ENCODE measurements around the gene SUMO3.
"Not testable (repeated sequence)": the region's sequence is repeated elsewhere in the genome, so short reads cannot be mapped to it uniquely, and the experiment has no call there.

Gene SUMO3

GRCh38 chr21:44846485-44847260, 28.8 kb upstream of the SUMO3 start:
- DNase-seq: peak; percentile 32

GRCh38 chr21:44846224-44846484, 28.3 kb upstream of the SUMO3 start:
- no peak for DNase-seq

GRCh38 chr21:44845418-44846223, 27.8 kb upstream of the SUMO3 start:
- peak; percentile 54 for DNase-seq

GRCh38 chr21:44844256-44844655, 26.4 kb upstream of the SUMO3 start:
- DNase-seq: no peak

- no peak for DNase-seq
Measured at GRCh38 chr21:44842721-44843445, 25.0 kb upstream of the SUMO3 start.

- DNase-seq: no peak
Measured at GRCh38 chr21:44842087-44842486, 24.2 kb upstream of the SUMO3 start.

GRCh38 chr21:44840771-44841170, 22.9 kb upstream of the SUMO3 start:
- DNase-seq: no peak

- DNase-seq: no peak
Measured at GRCh38 chr21:44838951-44839350, 21.1 kb upstream of the SUMO3 start.

- DNase-seq: no peak
Measured at GRCh38 chr21:44838039-44838895, 20.4 kb upstream of the SUMO3 start.

- no peak for DNase-seq
Measured at GRCh38 chr21:44837537-44837936, 19.7 kb upstream of the SUMO3 start.

- no peak for DNase-seq
Measured at GRCh38 chr21:44836666-44837471, 19.0 kb upstream of the SUMO3 start.

GRCh38 chr21:44836349-44836665, 18.4 kb upstream of the SUMO3 start:
- DNase-seq: no peak

- DNase-seq: no peak
Measured at GRCh38 chr21:44835647-44835973, 17.7 kb upstream of the SUMO3 start.

GRCh38 chr21:44834951-44835646, 17.2 kb upstream of the SUMO3 start:
- no peak for DNase-seq

- DNase-seq: no peak
Measured at GRCh38 chr21:44834231-44834950, 16.5 kb upstream of the SUMO3 start.

- no peak for DNase-seq
Measured at GRCh38 chr21:44833663-44834062, 15.8 kb upstream of the SUMO3 start.

GRCh38 chr21:44832516-44833255, 14.8 kb upstream of the SUMO3 start:
- not testable (repeated sequence) for DNase-seq

GRCh38 chr21:44831227-44831860, 13.5 kb upstream of the SUMO3 start:
- DNase-seq: no peak

- no peak for DNase-seq
Measured at GRCh38 chr21:44829507-44830092, 11.7 kb upstream of the SUMO3 start.
